Nucleus accumbens (tissue), 56 donors: ENCODE results near the gene AFF4.
A peak's percentile ranks its signal among the peaks of the same experiment; 100 is the strongest.
"Not testable (repeated sequence)": the region's sequence is repeated elsewhere in the genome, so short reads cannot be mapped to it uniquely, and the experiment has no call there.

Source experiments
- DNase-seq, 56 donors: peaks; one replicate each; lab custom pipeline; 2025; lab: John Stamatoyannopoulos, UW

The AFF4 gene, protein sequence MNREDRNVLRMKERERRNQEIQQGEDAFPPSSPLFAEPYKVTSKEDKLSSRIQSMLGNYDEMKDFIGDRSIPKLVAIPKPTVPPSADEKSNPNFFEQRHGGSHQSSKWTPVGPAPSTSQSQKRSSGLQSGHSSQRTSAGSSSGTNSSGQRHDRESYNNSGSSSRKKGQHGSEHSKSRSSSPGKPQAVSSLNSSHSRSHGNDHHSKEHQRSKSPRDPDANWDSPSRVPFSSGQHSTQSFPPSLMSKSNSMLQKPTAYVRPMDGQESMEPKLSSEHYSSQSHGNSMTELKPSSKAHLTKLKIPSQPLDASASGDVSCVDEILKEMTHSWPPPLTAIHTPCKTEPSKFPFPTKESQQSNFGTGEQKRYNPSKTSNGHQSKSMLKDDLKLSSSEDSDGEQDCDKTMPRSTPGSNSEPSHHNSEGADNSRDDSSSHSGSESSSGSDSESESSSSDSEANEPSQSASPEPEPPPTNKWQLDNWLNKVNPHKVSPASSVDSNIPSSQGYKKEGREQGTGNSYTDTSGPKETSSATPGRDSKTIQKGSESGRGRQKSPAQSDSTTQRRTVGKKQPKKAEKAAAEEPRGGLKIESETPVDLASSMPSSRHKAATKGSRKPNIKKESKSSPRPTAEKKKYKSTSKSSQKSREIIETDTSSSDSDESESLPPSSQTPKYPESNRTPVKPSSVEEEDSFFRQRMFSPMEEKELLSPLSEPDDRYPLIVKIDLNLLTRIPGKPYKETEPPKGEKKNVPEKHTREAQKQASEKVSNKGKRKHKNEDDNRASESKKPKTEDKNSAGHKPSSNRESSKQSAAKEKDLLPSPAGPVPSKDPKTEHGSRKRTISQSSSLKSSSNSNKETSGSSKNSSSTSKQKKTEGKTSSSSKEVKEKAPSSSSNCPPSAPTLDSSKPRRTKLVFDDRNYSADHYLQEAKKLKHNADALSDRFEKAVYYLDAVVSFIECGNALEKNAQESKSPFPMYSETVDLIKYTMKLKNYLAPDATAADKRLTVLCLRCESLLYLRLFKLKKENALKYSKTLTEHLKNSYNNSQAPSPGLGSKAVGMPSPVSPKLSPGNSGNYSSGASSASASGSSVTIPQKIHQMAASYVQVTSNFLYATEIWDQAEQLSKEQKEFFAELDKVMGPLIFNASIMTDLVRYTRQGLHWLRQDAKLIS

DNA sequence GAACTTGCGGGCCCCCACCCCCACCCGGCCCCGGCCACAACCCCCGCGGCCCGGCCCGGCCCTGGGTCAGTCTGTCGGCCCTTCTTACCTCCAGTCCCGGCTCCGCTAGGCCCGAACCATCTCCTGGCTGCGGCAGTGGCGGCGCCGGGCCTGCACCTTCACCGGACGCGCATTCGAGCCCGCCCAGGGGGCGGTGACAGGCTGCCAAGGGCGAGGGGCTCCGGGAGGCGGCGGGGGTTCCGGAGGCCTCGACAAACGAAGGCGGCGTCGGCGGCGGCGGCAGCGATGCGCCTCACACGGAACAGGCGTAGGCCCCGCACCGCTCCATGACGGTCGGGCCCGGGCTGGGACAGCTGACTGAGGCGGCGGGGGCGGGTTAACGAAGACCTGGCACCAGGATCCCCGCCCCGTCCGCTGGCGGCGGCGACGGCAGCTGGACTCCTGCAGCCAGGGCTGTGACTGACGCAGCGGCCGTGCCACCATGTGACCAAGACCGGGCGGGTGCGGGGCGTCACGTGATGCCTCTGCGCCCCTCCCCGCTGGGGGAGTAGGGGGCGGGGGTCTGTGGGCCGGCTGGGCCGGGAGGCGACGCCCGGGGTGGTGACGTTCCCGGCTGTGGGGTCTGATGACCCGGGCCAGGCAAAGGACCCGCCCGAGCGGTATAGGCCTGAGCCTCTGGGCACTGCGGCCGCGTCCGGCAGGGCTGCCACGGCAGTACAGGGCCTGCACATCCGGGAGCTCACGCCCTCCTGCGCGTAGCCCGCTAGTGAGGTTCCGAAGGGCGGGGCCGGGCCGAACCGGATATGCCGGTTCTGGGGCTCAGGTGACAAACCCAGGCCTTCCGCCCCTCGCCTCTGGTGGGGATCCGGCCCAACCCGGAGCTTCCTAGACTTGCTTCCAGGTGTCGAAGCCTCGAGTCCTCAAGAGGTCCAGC lies at the start of gene AFF4:
TSS of gene AFF4 (minus strand) at position 464 of the 934 bp plus-strand sequence. CDS start 26,445 bp downstream, outside the sequence.
- peak; percentile 77 to 99 (median 95) for DNase-seq

GRCh38 chr5:133008455-133008854 lies 45.0 kb upstream of the AFF4 start:
- not testable (repeated sequence) for DNase-seq

GRCh38 chr5:133006653-133007052 lies 43.2 kb upstream of the AFF4 start:
- no peak for DNase-seq

DNA sequence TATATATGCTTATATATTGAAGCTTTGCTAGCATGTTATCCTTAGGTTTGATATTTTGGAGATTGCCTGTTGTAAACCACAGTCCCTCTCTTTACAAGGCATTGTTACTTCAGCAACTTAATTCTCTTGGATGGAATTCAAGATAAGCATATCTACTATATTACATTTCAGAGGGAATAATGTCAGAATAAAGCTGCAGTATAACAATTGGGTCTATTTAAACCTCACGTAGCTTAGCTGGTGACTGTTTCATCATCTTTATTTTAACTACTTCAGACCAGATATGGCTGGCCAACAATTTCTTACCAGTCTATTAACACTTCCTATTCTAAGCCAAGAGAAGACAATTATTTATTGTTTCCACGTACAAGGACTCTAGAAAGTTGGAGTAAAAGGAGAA lies 35.8 kb upstream of the AFF4 start:
- no peak for DNase-seq

- DNase-seq = no peak
Measured at GRCh38 chr5:132998556-132998955, 35.1 kb upstream of the AFF4 start.

DNA sequence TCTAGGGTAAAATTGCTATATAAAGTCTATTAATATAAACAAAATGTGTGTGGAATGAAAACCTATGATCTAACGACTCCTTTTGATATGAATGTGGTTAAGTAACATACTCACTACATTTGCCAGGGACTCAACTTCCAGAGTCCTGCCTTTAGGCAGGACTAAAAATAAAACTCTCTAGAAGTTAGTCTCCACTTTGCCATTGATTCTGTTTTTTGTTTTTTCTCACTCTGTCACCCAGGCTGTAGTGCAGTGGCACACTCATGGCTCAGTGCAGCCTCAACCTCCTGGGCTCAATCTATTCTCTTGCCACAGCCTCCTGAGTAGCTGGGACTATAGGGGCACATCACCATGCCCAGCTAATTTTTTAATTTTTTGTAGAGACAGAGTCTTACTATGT lies 32.9 kb upstream of the AFF4 start:
- DNase-seq = no peak

DNA sequence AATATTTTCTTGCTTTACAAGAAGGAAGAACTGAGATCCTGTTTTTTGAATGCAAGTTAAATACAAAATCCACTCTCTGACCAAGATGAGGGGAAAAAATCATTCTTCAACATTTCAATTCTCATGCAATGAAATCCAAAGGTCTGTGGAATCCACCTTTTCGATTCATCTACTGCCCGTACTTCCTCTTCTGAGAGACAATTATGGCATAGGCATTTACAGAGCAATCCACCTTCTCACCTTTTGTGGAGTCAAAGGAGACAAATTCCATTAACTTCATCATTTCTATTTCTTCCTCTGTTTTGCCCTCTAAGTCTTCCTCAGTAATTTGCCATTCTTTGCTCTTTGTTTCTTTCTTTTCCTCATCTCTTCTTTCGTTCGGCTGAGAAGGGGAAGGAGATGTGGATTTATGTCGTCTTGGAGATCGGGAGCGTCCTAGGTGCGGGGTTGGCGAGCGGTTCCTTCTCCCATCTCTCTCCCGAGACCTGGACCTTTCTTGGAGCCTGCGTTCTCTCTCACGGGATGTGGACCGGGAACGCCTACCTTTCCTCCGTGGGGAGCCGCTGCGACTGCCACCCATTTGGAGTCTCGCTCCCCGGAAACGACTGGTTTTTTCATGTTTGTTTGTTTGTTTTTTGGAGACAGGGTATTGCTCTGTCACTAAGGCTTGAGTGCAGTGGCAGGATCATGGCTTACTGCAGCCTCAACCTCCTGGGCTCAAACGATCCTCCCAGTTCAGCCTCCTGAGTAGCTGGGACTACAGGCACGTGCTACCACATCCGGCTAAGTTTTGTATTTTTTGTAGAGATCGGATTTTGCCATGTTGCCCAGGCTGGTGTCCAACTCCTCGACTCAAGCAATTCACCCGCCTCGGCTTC lies 24.3 kb upstream of the AFF4 start:
- DNase-seq = no peak

DNA sequence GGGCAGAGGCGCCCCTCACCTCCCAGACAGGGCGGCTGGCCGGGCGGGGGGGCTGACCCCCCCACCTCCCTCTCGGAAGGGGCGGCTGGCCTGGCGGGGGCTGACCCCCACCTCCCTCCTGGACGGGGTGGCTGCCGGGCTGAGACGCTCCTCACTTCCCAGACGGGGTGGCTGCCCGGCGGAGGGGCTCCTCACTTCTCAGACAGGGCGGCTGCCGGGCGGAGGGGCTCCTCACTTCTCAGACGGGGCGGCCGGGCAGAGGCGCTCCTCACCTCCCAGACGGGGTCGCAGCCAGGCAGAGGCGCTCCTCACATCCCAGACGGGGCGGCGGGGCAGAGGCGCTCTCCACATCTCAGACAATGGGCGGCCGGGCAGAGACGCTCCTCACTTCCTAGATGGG lies 19.5 kb upstream of the AFF4 start:
- not testable (repeated sequence) for DNase-seq

GRCh38 chr5:132981288-132981687 lies 17.9 kb upstream of the AFF4 start:
- DNase-seq = no peak

- no peak for DNase-seq
Measured at GRCh38 chr5:132979976-132980375, 16.5 kb upstream of the AFF4 start.

- no peak for DNase-seq
Measured at GRCh38 chr5:132979367-132979940, 16.0 kb upstream of the AFF4 start.

DNA sequence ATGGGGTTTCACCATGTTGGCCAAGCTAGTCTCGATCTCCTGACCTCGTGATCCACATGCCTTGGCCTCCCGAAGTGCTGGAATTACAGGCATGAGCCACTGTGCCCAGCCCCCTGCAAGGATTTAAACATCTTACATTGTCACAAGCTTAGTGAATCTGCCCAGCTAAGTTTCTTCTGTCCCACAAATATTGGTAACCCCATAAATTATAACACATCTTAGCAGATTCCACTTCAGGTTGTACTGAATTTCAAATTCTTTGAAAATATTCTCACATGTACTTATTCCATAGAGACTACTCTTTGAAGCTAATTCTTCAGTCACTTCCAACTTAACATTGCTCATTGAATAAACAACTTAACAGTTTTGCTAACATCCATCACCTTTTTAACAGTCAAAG lies 13.4 kb upstream of the AFF4 start:
- DNase-seq = no peak

GRCh38 chr5:132972436-132972828 lies 9.0 kb upstream of the AFF4 start:
- DNase-seq = not testable (repeated sequence)

DNA sequence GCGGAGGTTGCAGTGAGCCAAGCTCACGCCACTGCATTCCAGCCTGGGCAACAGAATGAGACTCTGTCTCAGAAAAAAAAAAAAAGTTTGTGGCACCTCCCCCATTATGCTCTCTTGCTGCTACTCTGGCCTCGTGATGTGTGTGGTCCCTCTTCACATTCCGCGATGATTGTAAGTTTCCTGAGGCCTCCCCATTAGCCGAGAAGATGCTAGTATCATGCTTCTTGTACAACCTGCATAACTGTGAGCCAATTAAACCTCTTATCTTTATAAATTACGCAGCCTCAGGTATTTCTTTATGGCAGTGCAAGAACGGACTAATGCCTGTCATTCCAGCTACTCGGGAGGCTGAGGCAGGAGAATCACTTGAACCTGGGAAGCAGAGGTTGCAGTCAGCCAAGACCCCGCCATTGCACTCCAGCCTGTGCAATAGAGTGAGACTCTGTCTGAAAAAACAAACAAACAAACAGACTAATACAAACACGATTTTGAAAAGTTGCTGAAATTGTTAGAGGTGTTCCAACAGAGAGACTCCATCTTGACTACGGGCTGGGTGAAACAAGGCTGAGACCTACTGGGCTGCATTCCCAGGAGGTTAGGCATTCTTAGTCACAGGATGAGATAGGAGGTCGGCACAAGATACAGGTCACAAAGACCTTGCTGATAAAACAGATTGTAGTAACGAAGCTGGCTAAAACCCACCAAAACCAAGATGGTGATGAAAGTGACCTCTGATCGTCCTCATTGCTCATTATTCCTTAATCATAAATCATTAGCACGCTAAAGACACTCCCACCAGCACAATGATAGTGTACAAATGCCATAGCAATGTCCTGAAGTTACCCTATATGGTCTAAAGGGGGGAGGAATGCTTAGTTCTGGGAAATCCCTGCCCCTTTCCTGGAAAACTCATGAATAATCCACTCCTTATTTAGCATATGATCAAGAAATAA lies 8.3 kb upstream of the AFF4 start:
- DNase-seq = no peak

GRCh38 chr5:132965120-132965519 lies 1.7 kb upstream of the AFF4 start:
- no peak for DNase-seq

GRCh38 chr5:132962429-132963021 lies 909 bp downstream of the AFF4 start:
- peak in 25 of 56 donors; percentile 1 to 54 (median 7) for DNase-seq

DNA sequence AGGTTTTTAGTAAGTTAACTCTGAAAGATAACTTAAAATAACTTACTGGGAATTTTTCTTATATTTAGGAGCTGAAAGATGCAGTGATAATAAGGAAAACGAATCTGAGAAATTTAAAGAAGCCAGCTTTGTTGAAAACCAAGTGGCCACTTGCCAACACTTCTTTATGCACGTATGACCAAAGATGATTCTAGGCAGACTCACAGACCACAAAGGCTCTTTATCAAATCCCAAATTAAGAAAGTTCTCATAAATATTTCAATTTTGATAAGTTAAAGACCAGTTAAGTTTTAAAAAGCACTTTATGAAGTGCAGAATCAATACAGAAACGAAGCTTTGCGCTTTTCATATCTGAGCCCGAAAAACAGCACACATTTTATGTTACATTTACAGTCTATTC lies 1.5 kb downstream of the AFF4 start:
- DNase-seq = peak in 1 of 56 donors; percentile 9
